Activated naive CD4-positive, alpha-beta T cell treated with anti-CD3 and anti-CD28 coated beads, Interleukin-2, amount 10 ng/mL, durations not matched to agents 7 days and 5 days (primary cell): ENCODE data around the gene VAV2.

ENCODE experiments used
- CTCF ChIA-PET: fragments of 350-600 bp; sonication (Branson Sonifier 250); formaldehyde crosslinking; loops from one replicate; lab custom pipeline; 2021; ENCODE audit warnings: antibody characterized with exemption; lab: Charles Lee
- DNase-seq: peaks from one replicate; pipeline ENCODE4 v3.0.0-alpha.2; 2020
- H3K27ac Mint-ChIP-seq: one replicate; pipeline ENCODE4 v1.8.0; 2021; ENCODE audit warnings: mild to moderate bottlenecking, moderate library complexity, mixed read lengths
- H3K27me3 Mint-ChIP-seq: one replicate; pipeline ENCODE4 v1.8.0; 2021; ENCODE audit warnings: mild to moderate bottlenecking, mixed read lengths
- H3K36me3 Mint-ChIP-seq: one replicate; pipeline ENCODE4 v1.8.0; 2021; ENCODE audit warnings: mixed read lengths
- H3K4me1 Mint-ChIP-seq: one replicate; pipeline ENCODE4 v1.8.0; 2021; ENCODE audit warnings: mixed read lengths
- H3K4me3 Mint-ChIP-seq: one replicate; pipeline ENCODE4 v1.8.0; 2021; ENCODE audit warnings: mild to moderate bottlenecking, moderate library complexity, mixed read lengths
- H3K9me3 Mint-ChIP-seq: one replicate; pipeline ENCODE4 v1.8.0; 2021; ENCODE audit warnings: mixed read lengths

The VAV2 gene

DNA sequence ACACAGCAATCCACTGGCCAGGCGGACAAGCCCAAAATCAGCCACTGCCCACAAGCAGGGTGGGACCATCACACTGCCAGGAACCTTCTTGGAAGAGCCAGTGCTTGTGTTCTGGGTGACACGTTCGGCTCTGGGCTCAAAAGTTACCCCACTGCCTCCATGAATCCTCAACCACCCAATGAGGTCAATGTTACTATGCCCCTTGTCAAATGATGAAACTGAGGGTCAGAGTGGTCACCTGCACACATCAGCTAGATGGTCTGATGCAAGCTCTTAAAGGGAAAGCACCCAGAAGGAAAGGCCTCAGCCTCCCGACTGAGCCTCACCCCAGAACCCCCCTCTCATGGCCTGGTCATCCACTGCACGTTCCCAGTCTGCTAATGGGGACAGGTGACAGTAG lies 114.8 kb downstream of the VAV2 start:
- no peaks in the 10 kb centered on the region for H3K36me3 Mint-ChIP-seq
- H3K9me3 Mint-ChIP-seq, result no peaks in the 10 kb centered on the region
- no peaks in the 10 kb centered on the region for H3K27me3 Mint-ChIP-seq
- no peaks in the 10 kb centered on the region for H3K4me1 Mint-ChIP-seq
- DNase-seq, result no peak
- H3K27ac Mint-ChIP-seq, result no peak overlapping the region
- no peak overlapping the region for H3K4me3 Mint-ChIP-seq
- CTCF ChIA-PET, result no interaction called here

DNA sequence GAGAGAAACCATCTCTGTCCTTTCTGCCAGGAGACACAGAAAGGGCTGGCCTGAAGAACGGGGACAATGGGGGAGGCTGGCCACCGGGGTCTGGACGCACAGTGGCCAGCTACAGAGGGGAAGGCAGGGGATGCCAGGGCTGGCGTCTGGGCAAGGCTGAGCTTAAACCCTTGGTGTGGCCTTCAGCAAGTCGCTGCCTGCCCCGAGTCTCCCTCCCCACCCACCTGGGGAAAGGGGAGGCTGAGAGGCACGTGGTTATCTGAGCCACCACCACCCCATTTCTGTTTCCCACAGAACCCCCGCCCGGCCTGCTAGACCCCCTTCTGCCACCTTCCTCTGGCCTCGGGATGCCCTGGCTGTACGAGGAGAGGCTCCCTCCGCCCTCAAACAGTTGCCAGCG lies 115.3 kb downstream of the VAV2 start:
- no peak overlapping the region for H3K4me3 Mint-ChIP-seq
- CTCF ChIA-PET, result no interaction called here
- no peaks in the 10 kb centered on the region for H3K9me3 Mint-ChIP-seq
- no peak for DNase-seq
- H3K27ac Mint-ChIP-seq, result no peak overlapping the region
- H3K4me1 Mint-ChIP-seq, result no peaks in the 10 kb centered on the region
- no peaks in the 10 kb centered on the region for H3K36me3 Mint-ChIP-seq
- H3K27me3 Mint-ChIP-seq, result no peaks in the 10 kb centered on the region

- CTCF ChIA-PET, result no interaction called here
- no peaks in the 10 kb centered on the region for H3K27me3 Mint-ChIP-seq
- no peaks in the 10 kb centered on the region for H3K9me3 Mint-ChIP-seq
- no peaks in the 10 kb centered on the region for H3K4me1 Mint-ChIP-seq
- no peak overlapping the region for H3K4me3 Mint-ChIP-seq
- DNase-seq, result no peak
- H3K27ac Mint-ChIP-seq, result no peak overlapping the region
- no peaks in the 10 kb centered on the region for H3K36me3 Mint-ChIP-seq
These were observed 116.0 kb downstream of the VAV2 start for GRCh38 chr9:133876144-133876543.

- H3K4me1 Mint-ChIP-seq, result peaks cover 1% of the 10 kb centered on the region
- CTCF ChIA-PET, result no interaction called here
- H3K9me3 Mint-ChIP-seq, result no peaks in the 10 kb centered on the region
- DNase-seq, result no peak
- H3K27me3 Mint-ChIP-seq, result peaks cover 5% of the 10 kb centered on the region
- H3K27ac Mint-ChIP-seq, result no peak overlapping the region
- no peaks in the 10 kb centered on the region for H3K36me3 Mint-ChIP-seq
- H3K4me3 Mint-ChIP-seq, result no peak overlapping the region
These were observed 117.0 kb downstream of the VAV2 start for GRCh38 chr9:133875131-133875530.

DNA sequence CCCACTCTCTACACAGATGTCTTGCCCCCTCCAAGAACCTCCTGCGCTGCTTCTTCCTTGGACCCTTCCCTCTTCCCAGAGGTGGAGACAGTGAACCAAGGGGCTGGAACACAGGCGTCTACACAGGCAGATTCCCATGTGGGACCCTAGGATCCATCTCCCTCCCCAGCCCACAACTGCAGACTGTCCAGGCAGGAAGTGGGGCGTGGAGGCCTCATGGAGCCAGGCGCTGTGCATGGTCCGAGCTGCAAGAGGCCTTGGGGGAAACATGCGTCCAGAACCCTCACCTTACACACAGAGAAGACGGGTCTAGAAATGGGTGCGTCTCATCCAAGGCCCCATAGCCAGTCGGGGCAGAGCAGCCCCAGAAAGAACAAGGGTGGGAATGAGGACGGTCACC lies 117.5 kb downstream of the VAV2 start:
- Mint-ChIP-seq H3K9me3 (no peaks in the 10 kb centered on the region), H3K27me3 (peaks cover 9% of the 10 kb centered on the region), H3K27ac (no peak overlapping the region), H3K4me1 (peaks cover 6% of the 10 kb centered on the region), H3K36me3 (no peaks in the 10 kb centered on the region), H3K4me3 (no peak overlapping the region)
- CTCF ChIA-PET, result no interaction called here
- DNase-seq, result no peak

DNA sequence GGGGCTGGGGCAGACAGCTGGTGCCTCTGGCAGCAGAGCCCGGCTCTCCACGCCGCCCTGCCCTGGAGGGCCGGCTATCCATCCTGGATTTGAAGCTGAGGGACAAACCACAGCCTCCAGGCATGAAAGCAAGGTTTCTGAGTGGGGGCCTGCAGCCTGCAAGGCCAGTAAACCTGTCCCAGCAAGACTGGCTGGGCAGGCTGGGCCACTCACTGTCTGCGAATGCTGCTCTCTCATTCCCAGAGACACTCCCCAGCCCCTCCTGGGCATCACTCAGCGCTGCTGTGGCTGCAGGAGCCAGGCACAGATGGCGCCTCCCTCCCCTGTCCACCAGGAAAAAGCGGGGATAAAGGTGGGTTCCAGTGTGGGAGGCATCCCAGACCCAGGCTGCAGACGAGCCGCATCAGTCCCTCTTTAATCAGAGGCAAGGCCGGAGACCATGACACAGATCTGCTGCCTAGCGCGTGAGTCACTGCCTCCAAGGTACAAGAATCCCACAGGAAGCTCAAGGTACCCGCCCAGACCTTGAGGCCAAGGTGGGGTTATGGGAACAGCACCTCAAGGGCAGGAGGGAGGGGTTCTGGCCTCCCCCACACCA lies 118.0 kb downstream of the VAV2 start:
- no peak for DNase-seq
- peaks cover 7% of the 10 kb centered on the region for H3K4me1 Mint-ChIP-seq
- no peaks in the 10 kb centered on the region for H3K36me3 Mint-ChIP-seq
- CTCF ChIA-PET, result no interaction called here
- no peaks in the 10 kb centered on the region for H3K9me3 Mint-ChIP-seq
- H3K27ac Mint-ChIP-seq, result no peak overlapping the region
- no peak overlapping the region for H3K4me3 Mint-ChIP-seq
- H3K27me3 Mint-ChIP-seq, result peaks cover 13% of the 10 kb centered on the region

GRCh38 chr9:133873461-133873891 lies 118.6 kb downstream of the VAV2 start:
- peaks cover 7% of the 10 kb centered on the region for H3K4me1 Mint-ChIP-seq
- no peak overlapping the region for H3K4me3 Mint-ChIP-seq
- H3K27me3 Mint-ChIP-seq, result peaks cover 13% of the 10 kb centered on the region
- CTCF ChIA-PET, result no interaction called here
- H3K9me3 Mint-ChIP-seq, result no peaks in the 10 kb centered on the region
- H3K27ac Mint-ChIP-seq, result no peak overlapping the region
- H3K36me3 Mint-ChIP-seq, result no peaks in the 10 kb centered on the region
- DNase-seq, result no peak

DNA sequence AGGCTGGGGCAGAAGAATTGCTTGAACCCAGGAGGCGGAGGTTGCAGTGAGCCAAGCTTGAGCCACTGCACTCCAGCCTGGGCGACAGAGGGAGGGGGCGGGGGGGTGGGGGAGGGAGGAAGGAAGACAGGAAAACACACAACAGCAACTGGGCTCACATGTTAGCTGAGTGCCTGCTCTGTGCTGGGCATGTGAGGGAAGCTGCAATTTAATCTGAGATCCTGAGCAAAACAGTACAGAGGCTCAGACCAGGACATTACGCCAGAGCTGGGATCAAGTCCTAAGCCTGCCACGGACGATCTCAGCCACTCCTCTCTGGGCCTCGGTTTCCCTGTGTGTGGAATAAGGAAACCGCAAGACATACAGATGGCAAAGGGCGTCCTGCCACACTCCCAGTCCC lies 119.1 kb downstream of the VAV2 start:
- no peak for DNase-seq
- CTCF ChIA-PET, result no interaction called here
- Mint-ChIP-seq H3K9me3 (no peaks in the 10 kb centered on the region), H3K36me3 (no peaks in the 10 kb centered on the region), H3K27ac (no peak overlapping the region), H3K4me3 (no peak overlapping the region), H3K27me3 (peaks cover 17% of the 10 kb centered on the region), H3K4me1 (peaks cover 7% of the 10 kb centered on the region)

GRCh38 chr9:133870598-133871595 lies 121.2 kb downstream of the VAV2 start:
- Mint-ChIP-seq H3K9me3 (no peaks in the 10 kb centered on the region), H3K36me3 (no peaks in the 10 kb centered on the region), H3K4me3 (no peak overlapping the region), H3K27ac (no peak overlapping the region), H3K27me3 (peaks cover 18% of the 10 kb centered on the region), H3K4me1 (peaks cover 7% of the 10 kb centered on the region)
- DNase-seq, result no peak
- CTCF ChIA-PET, result no interaction called here

GRCh38 chr9:133869674-133870405 lies 122.3 kb downstream of the VAV2 start:
- no peak for DNase-seq
- H3K4me1 Mint-ChIP-seq, result peaks cover 7% of the 10 kb centered on the region
- peaks cover 18% of the 10 kb centered on the region for H3K27me3 Mint-ChIP-seq
- H3K36me3 Mint-ChIP-seq, result no peaks in the 10 kb centered on the region
- CTCF ChIA-PET, result no interaction called here
- H3K4me3 Mint-ChIP-seq, result no peak overlapping the region
- H3K9me3 Mint-ChIP-seq, result peaks cover 4% of the 10 kb centered on the region
- no peak overlapping the region for H3K27ac Mint-ChIP-seq

GRCh38 chr9:133868203-133868602 lies 123.9 kb downstream of the VAV2 start:
- no peak for DNase-seq
- Mint-ChIP-seq H3K4me3 (no peak overlapping the region), H3K27ac (no peak overlapping the region), H3K4me1 (peaks cover 7% of the 10 kb centered on the region), H3K9me3 (peaks cover 4% of the 10 kb centered on the region), H3K27me3 (peaks cover 18% of the 10 kb centered on the region), H3K36me3 (no peaks in the 10 kb centered on the region)
- CTCF ChIA-PET, result no interaction called here

GRCh38 chr9:133866946-133867345 lies 125.2 kb downstream of the VAV2 start:
- peaks cover 9% of the 10 kb centered on the region for H3K4me1 Mint-ChIP-seq
- no peak for DNase-seq
- peaks cover 4% of the 10 kb centered on the region for H3K9me3 Mint-ChIP-seq
- H3K4me3 Mint-ChIP-seq, result no peak overlapping the region
- no peak overlapping the region for H3K27ac Mint-ChIP-seq
- CTCF ChIA-PET, result no interaction called here
- H3K27me3 Mint-ChIP-seq, result peaks cover 23% of the 10 kb centered on the region
- no peaks in the 10 kb centered on the region for H3K36me3 Mint-ChIP-seq

GRCh38 chr9:133864011-133864410 lies 128.1 kb downstream of the VAV2 start:
- Mint-ChIP-seq H3K27ac (no peak overlapping the region), H3K9me3 (peaks cover 4% of the 10 kb centered on the region), H3K36me3 (no peaks in the 10 kb centered on the region), H3K4me3 (no peak overlapping the region), H3K27me3 (peaks cover 10% of the 10 kb centered on the region), H3K4me1 (peaks cover 2% of the 10 kb centered on the region)
- CTCF ChIA-PET, result no interaction called here
- no peak for DNase-seq

DNA sequence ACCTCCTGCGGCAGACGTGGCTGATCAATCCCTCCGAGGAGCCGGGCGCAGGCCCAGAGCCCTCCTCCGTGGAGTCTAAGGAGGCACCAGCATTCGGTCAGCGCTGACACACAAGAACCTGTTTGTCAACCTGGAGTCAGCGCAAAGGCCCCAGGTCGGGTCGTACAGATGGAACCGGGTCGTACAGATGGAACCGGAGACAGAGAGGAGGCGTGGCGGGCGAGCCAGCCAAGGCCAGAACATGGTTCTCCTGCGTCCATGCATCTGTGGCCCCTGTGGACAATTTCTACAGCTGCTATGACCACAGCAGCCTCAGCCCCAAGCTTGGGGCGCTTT lies 128.9 kb downstream of the VAV2 start:
- DNase-seq, result no peak
- no peak overlapping the region for H3K4me3 Mint-ChIP-seq
- peaks cover 2% of the 10 kb centered on the region for H3K4me1 Mint-ChIP-seq
- CTCF ChIA-PET, result no interaction called here
- H3K27ac Mint-ChIP-seq, result no peak overlapping the region
- peaks cover 4% of the 10 kb centered on the region for H3K9me3 Mint-ChIP-seq
- peaks cover 8% of the 10 kb centered on the region for H3K27me3 Mint-ChIP-seq
- no peaks in the 10 kb centered on the region for H3K36me3 Mint-ChIP-seq
